GM12874 (cell line): Measurements from ENCODE around the gene AIF1L.

Experiments
- TF ChIP-seq, protein P1 (sequence below): IDR thresholded peaks from 2 replicates; pipeline ENCODE4 v1.5.1; 2011; ENCODE audit warnings: low read depth, mild to moderate bottlenecking, control low read depth, low read length, moderate library complexity; ENCODE audit not compliant: insufficient read depth

The AIF1L gene

DNA sequence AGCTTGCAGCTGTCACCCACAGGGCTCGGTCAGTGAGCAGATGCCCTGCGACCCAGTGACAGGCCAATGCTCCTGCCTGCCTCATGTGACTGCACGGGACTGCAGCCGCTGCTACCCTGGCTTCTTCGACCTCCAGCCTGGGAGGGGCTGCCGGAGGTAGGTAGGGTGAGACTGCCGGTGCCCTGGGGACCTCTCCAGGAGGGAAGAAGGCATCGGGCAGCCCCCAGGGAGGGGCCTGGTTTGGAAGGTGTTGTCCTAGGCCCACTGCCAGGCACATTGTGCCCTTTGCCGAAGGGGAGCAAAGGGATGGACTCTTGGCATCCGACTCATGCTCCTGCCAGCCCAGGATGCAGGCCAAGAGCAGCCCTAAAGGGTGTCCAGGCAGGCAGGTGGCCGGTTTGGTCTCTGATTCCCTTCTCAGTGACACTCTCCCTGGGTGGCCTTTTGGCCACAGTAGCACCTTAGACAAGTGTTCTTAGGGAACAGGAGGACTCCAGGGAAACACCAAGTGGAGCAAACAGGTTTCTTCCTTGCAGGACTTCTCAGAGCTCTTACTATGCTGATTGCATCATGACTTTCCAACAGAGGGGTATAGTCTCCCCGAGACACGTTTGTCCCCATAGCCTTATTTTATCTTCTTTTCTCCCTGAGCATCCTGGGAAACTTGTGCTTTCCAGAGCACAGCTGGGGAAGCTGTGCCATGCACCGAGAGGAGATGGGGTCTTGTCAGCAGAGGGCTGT, 28.1 kb upstream of the AIF1L start:
- TF ChIP-seq, protein P1, sequence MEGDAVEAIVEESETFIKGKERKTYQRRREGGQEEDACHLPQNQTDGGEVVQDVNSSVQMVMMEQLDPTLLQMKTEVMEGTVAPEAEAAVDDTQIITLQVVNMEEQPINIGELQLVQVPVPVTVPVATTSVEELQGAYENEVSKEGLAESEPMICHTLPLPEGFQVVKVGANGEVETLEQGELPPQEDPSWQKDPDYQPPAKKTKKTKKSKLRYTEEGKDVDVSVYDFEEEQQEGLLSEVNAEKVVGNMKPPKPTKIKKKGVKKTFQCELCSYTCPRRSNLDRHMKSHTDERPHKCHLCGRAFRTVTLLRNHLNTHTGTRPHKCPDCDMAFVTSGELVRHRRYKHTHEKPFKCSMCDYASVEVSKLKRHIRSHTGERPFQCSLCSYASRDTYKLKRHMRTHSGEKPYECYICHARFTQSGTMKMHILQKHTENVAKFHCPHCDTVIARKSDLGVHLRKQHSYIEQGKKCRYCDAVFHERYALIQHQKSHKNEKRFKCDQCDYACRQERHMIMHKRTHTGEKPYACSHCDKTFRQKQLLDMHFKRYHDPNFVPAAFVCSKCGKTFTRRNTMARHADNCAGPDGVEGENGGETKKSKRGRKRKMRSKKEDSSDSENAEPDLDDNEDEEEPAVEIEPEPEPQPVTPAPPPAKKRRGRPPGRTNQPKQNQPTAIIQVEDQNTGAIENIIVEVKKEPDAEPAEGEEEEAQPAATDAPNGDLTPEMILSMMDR = no peak

DNA sequence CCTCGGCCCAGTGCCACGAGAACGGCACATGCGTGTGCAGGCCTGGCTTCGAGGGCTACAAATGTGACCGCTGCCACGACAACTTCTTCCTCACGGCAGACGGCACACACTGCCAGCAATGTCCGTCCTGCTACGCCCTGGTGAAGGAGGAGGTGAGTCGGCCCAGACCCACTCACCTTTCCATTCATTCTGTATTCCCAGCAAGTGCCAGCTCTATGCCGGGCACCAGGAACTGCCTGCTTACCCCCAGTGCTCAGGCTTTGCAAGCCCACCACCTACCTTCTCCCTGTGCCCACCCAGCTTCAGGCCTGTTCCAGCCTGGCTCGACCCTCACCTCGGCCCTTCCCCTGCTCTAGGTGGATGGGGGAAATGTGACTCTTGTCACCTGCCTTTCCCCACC, 26.6 kb upstream of the AIF1L start:
- TF ChIP-seq, protein P1 = no peak

DNA sequence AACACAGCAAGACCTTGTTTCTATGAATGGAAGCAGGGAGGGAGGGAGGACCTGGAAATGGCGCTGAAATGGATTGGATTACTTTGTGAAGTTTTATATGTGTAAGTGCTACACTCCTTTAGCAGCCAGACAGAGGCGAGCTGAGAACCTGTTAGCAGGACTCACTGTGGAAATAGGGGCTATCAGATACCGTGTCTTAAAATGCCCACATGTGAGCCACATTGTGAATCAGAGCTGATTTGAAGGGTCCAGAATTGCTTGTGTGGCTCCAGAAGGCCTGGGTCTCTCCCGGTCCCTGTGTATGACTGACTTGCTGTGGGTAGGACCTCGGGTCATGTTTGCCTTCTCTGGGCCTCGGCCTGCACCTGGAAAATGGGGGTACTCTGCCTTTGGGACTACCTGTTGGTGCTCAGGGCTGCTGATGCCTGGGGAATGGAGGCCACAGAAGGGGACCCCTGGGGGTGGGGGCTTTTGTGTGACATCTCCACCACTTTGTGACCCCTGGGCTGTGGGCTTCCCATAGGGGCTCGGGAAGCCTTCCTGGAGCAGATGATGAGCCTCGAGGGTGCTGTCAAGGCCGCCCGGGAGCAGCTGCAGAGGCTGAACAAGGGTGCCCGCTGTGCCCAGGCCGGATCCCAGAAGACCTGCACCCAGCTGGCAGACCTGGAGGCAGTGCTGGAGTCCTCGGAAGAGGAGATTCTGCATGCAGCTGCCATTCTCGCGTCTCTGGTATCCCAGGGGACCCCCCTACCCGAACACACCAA, 24.0 kb upstream of the AIF1L start:
- TF ChIP-seq, protein P1 = no peak

DNA sequence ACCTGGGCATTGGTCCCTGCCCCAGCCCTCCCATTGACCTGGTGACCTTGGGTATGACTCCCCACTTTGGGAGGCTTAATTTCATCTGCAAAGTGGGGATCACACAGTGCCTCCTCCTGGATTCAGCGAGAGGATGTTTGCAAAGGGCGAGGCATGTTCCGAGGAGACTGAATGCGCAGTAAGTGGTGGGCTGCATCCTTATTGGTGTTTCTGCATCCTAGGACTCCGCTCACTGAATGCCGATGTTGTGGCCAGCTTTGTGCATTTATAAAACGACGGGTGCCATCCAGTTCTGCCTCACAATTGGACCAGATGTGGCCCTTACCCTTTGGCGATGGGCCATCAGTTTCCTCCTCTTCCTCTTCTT, 23.5 kb upstream of the AIF1L start:
- TF ChIP-seq, protein P1 = no peak

DNA sequence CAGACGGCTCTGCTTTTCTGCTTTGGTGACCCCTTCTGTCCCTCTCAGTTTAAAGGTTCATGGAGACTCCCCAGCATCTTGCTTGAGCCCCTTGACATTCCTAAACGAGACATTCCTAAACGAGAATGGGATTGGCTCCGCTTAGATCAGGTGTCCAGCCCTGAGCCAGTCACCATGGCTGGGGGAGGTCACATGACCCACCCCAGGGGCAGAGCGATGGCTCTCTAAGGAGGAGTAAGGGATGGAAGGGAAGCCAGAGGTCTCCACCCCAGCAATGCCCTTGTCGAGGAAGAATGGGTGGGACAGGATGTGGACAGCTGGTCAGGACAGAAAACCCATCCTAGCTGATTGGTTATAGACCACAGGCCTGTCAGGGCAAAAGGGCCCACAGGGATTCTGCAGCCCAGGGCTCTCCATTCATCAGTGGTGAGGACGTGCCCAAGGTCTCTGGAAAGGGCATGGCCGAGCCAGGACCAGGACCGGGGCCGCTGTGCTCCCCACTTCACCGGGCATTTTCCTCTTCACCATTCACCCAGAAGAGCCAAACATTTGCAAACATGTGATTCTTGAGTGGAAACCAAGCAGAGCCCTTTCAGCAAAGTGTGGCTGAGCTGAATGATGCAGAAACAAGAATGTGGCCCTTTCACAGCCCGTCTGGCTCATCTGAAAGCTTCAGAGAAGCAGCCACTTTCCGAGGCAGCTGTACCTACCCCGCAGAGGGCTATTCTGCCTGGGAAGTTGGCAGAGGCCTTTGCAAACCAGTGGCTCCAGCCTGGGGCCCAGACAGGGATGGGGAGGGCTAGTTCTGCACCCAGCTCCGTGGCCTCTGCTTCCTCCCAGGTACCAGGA, 19.8 kb upstream of the AIF1L start:
- TF ChIP-seq, protein P1 = no peak

DNA sequence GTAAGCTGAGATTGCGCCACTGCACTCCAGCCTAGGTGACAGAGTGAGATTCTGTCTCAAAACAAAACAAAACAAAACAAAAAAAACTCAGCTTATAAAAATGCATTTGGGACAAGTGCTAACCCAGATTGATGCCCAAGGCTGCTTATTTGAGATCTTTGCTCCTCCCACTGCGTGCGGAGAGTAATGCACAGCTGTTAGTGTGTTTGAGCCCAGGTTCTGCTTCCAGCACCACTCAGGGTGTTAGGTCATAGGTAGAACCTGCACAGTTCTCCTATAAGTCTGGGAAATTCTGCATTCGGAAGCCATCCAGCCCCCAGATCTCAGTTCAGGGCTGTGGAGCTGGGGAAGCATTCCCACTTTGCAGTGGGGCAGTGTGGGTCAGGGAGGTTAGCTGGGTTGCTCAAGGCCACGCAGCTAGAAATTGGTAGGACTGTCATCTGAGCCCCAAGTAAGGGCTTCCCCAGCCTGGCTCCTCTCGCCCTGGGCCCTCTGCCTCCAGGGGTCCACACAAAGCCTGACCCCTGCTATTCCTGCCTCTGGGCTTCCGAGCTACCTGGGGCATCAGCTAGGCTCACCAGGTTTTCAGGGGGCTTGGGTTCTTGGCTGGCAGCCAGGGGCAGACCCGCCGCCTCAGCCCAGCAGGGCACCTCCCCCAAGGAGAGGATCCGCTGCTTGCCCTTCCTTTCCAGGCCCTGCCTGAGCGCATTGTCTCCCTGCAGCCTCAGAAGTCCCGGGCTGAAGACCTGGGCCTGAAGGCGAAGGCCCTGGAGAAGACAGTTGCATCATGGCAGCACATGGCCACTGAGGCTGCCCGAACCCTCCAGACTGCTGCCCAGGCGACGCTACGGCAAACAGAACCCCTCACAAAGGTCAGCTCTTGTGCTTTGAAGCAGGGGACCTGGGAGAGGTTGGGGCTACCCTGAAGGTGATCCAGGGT, 17.6 kb upstream of the AIF1L start:
- TF ChIP-seq, protein P1 = no peak
